Fibroblast of lung (primary cell): Measurements from ENCODE around the gene LIPA.

Source experiments
- EZH2 ChIP-seq: IDR thresholded peaks from 2 replicates; pipeline ENCODE4 v1.5.1; 2012; ENCODE audit warnings: low read length, control low read depth, mild to moderate bottlenecking; ENCODE audit errors: missing control alignments
- TF ChIP-seq, protein P1 (sequence below), 2 donors: IDR thresholded peaks in 1 of 2; conservative IDR thresholded peaks in 1 of 2; 1 replicate in 1 of 2; 2 replicates in 1 of 2; pipeline ENCODE4 v1.5.1; 2011 to 2012; ENCODE audit warnings: low read length in 2 of 2, control low read depth in 1 of 2, inconsistent platforms in 1 of 2, low read depth in 1 of 2, mild to moderate bottlenecking in 1 of 2

DNA sequence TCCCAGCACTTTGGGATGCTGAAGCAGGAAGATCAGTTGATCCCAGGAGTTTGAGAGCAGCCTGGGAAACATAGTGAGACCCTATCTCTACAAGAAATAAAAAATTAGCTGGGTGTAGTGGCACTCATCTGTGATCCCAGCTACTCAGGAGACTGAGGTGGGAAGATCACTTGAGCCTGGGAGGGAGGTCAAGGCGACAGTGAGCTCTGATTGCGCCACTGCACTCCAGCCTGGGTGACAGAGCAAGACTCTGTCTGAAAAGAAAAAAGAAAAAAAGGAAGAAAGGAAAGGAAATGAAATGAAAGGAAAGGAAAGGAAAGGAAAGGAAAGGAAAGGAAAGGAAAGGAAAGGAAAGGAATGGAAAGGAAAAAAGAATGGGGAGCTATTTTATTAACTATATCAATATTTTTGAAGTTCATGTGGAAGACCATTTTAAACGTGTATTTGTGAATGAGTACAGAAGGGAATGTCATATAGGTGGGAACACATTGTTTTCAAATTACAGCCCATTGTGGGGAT lies 43.2 kb upstream of the LIPA start:
- TF ChIP-seq, protein P1, sequence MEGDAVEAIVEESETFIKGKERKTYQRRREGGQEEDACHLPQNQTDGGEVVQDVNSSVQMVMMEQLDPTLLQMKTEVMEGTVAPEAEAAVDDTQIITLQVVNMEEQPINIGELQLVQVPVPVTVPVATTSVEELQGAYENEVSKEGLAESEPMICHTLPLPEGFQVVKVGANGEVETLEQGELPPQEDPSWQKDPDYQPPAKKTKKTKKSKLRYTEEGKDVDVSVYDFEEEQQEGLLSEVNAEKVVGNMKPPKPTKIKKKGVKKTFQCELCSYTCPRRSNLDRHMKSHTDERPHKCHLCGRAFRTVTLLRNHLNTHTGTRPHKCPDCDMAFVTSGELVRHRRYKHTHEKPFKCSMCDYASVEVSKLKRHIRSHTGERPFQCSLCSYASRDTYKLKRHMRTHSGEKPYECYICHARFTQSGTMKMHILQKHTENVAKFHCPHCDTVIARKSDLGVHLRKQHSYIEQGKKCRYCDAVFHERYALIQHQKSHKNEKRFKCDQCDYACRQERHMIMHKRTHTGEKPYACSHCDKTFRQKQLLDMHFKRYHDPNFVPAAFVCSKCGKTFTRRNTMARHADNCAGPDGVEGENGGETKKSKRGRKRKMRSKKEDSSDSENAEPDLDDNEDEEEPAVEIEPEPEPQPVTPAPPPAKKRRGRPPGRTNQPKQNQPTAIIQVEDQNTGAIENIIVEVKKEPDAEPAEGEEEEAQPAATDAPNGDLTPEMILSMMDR (conservative IDR thresholded peaks at IDR 0.05 in 1 of 2, IDR thresholded peaks at IDR 0.05 in 1 of 2; ENCODE audit: low read depth in 1 of 2, low read length in 2 of 2), result no peak
- no peak for TF ChIP-seq EZH2
